PC-9 (cell line): Measurements from ENCODE around the gene ACSM2B.

ENCODE experiments used
- CTCF ChIP-seq: fragments of 200-600 bp; sonication (generic); conservative IDR thresholded peaks from 2 replicates; pipeline ENCODE4 v1.6.1; 2017; ENCODE audit warnings: mixed run types, antibody characterized with exemption, mild to moderate bottlenecking, moderate library complexity
- EZH2 ChIP-seq: fragments of 200-600 bp; sonication (generic); IDR thresholded peaks from 2 replicates; pipeline ENCODE4 v1.8.0; 2017; ENCODE audit warnings: antibody characterized with exemption, low read depth

- TF ChIP-seq CTCF (no peak), EZH2 (no peak)
Observed at GRCh38 chr16:20519231-20519630, 56.9 kb downstream of the ACSM2B start.
